HG03045 (cell line): ENCODE measurements around the gene DESI1.
"Not testable (repeated sequence)": the region's sequence is repeated elsewhere in the genome, so short reads cannot be mapped to it uniquely, and the experiment has no call there.

ENCODE experiments used
- ATAC-seq: cut with Tn5 transposase; IDR thresholded peaks from one replicate; pipeline ENCODE4 v1.9.1; 2021; ENCODE audit warnings: mild to moderate bottlenecking, moderate library complexity; ENCODE audit not compliant: unreplicated experiment

Gene DESI1

DNA sequence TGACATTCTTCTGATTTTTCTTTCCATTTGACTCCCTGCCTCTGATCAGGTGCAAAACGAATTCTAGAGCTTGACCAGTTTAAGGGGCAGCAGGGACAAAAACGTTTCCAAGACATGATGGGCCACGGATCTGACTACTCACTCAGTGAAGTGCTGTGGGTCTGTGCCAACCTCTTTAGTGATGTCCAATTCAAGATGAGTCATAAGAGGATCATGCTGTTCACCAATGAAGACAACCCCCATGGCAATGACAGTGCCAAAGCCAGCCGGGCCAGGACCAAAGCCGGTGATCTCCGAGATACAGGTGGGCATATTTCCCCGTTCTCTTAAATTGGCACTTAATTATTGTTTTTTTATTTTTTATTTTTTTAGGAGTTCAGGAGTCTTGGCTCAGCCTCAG lies 15.6 kb upstream of the DESI1 start:
- no peak for ATAC-seq

DNA sequence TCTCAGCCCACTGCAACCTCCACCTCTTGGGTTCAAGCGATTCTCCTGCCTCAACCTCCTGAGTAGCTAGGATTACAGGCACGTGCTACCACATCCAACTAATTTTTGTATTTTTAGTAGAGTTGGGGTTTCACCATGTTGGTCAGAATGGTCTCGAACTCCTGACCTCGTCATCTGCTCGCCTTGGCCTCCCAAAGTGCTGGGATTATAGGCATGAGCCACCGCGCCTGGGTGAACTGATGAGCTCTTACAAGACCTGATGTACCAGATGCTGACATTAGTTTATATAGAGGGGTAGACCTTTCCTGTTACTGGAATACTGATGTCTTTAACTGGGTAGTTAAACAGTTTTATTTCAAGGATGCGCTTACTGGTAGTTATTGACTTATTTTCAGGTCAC lies 13.8 kb upstream of the DESI1 start:
- ATAC-seq, result not testable (repeated sequence)

DNA sequence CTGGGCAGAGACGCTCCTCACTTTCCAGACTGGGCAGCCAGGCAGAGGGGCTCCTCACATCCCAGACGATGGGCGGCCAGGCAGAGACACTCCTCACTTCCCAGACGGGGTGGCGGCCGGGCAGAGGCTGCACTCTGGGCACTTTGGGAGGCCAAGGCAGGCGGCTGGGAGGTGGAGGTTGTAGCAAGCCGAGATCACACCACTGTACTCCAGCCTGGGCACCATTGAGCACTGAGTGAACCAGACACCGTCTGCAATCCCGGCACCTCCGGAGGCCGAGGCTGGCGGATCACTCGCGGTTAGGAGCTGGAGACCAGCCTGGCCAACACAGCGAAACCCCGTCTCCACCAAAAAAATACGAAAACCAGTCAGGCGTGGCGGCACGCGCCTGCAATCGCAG lies 10.8 kb upstream of the DESI1 start:
- ATAC-seq, result not testable (repeated sequence)

DNA sequence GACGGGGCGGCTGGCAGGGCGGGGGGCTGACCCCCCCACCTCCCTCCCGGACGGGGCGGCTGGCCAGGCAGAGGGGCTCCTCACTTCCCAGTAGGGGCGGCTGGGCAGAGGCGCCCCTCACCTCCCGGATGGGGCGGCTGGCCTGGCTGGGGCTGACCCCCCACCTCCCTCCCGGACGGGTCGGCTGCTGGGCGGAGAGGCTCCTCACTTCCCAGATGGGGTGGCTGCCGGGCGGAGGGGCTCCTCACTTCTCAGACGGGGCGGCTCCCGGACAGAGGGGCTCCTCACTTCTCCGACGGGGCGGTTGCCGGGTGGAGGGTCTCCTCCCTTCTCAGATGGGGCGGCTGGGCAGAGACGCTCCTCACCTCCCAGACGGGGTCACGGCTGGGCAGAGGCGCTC lies 10.3 kb upstream of the DESI1 start:
- ATAC-seq, result not testable (repeated sequence)

DNA sequence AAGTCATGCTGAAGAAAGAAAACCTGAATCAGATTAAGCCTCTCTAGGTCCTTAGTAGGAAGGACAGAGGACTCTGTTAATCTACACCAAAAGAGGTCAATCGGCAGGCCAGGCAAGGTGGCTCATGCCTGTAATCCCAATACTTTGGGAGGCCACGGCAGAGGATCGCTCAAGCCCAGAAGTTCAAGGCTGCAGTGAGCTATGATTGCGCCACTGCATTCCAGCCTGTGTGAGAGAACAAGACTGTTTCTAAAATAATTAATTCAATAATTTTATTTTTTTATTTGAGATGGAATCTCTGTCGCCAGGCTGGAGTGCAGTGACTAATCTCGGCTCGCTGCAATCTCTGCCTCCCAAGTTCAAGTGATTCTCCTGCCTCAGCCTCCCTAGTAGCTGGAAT lies 4.7 kb upstream of the DESI1 start:
- no peak for ATAC-seq

DNA sequence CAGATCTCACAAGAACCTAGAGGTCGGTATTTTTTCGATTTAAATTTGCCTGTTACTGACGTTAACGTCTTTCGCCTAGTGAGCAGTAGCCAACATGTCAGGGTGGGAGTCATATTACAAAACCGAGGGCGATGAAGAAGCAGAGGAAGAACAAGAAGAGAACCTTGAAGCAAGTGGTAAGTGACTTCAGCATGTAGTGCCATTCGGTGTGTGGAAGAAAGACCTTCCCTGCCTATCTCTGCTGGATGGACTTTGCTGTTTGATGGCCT lies 1.0 kb upstream of the DESI1 start:
- no peak for ATAC-seq

DNA sequence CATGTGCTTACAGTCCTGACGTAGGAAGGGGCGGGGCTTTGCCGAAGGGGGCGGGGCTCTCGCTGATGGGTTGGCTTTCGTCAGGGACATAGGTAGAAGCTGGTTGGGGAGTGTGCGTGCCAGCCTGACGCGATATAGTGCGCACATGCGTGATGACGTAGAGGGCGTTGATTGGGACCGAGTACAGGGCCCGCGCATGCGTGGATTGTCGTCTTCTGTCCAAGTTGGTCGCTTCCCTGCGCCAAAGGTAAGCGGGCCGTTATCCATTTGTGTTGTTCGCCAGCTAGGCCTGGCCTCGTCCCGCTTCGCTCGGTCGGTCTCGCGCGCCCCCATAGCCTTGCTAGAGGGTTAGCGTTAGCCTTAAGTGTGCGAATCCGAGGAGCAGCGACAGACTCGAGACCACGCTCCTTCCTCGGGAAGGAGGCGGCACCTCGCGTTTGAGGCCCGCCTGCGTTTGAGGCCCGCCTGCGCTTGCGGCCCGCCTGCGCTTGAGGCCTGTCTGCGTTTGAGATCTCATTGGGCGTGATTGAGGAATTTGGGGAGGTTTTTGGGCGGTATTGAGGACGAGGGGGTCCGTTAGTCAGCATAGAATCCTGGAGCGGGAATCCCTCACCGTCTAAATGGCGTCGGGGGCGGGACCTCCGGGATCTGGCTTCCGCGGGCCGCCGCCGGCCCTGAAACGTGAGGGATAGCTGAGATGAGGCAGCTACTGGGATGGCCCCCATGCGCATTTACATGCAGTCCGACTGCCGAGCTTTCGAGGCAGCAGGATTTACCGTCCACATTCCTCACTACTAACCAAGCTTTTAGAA lies 462 bp upstream of the DESI1 start, which contains the start of gene XRCC6:
Gene XRCC6 (plus strand): TSS at position 197 of the 812 bp plus-strand sequence. CDS start 710 bp downstream, outside the sequence.
- ATAC-seq, result peak; percentile 84

DNA sequence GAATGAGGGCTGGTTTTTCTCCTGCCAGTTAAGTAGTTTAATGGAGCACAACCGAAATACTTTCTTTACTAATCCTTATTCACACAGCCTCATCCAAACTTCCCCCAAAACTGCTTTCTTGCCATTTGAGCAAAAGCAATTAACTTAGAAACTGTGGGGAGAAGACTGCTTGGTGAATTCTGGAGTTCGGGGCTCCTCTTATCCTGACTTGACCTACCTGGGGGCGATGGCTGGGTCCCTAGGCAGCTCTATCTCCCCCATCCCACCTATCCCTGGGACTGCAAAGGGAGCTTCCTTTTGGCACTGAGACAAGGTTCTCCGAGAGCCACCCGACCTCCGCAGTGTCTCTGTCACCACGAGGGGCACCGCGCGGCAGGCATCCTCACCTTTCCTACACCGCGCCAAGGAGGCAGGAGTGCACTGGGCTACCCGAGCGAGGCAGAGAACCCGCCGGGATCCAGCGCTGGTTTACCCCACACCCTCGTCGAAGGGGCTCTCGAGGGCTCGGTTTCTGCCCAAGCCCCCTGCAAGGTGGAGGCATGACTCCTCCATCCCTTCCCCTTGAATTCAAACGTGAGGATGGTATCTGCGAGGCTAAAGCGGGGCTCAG lies 759 bp downstream of the DESI1 start:
- ATAC-seq, result peak; percentile 23

DNA sequence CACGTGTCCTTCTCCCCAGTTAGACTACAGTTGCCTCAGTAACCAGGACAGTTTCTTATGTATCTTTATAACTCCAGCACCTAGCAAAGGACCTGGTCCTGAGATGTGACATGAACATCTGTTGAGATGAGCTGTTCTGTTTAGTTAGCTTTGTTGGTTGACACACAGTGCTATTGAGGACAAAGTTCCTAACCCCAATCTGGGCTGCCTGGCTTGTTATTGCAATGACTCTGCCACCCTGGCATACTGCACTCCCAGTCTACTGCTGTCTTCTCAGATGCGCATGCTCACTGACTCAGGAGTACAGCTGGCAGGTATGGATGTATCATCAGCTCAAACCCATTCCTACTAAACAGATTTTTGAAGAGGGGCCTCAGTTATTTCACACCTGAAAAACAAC lies 7.4 kb downstream of the DESI1 start:
- ATAC-seq, result no peak

DNA sequence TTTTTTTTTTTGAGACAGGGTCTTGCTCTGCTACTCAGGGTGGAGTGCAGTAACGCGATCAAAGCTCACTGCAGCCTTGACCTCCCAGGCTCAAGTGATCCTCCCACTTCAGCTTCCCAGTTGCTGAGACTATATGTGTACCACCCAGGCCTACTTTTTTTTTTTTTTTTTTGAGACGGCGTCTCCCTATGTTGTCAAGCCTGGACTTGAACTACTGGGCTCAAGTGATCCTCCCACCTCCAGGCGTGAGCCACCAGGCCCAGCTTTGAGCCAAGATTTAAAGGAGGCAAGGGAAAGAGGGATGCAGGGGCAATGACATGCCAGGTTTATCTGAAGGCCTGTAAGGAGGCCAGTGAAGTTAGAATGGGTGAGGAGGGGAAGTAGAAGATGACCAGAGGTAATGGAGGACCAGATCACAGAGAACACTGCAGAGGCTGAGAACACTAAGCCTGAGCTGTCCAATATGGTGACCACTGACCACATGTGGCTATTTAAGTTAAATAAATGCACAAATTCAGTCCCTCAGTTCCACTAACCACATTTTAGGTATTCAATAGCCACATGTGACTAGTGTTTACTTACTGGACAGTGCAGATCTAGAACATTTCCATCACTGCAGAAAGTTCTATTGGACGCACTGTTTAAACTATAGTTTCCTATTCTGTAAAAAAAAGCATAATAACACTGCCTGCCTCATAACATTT lies 8.1 kb downstream of the DESI1 start:
- no peak for ATAC-seq

DNA sequence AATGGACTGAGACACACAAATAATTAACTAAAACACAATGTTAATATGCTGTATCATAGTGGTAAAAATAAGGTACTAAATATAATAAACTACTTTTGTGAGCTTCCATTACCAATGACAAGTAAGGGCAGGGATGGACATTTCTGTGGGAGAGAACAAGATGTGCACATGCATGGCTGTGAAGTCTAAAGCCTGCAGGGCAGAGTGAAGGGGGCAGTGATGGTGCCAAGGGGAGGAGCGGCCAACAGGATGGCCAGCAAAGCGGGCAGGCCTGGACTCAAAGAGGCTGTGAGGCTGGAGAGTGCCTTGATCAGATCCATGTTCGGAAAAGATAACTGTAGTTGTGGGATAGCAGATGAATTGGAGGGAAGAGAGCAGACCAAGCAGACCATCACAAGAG lies 12.5 kb downstream of the DESI1 start:
- ATAC-seq, result no peak

DNA sequence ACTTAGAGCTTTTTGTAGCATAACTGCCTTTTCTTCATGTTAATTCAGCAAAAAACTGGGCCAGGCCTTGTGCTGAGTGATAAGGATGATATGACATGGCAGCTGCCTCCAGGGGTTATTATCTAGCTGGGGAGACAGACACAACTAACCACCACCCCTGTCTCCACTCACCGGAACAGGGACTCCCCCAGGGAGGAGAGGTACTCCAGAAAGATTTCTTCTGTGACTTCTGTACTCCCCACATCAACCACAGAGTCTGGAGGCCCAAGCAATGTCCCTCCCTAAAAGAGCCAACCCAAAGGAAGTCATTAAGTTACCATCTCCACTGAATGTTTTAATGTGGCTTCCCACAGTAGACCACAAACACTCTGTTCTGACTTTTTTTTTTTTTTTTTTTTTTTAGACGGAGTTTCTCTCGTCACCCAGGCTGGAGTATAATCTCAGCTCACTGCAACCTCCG lies 16.9 kb downstream of the DESI1 start:
- ATAC-seq, result no peak

DNA sequence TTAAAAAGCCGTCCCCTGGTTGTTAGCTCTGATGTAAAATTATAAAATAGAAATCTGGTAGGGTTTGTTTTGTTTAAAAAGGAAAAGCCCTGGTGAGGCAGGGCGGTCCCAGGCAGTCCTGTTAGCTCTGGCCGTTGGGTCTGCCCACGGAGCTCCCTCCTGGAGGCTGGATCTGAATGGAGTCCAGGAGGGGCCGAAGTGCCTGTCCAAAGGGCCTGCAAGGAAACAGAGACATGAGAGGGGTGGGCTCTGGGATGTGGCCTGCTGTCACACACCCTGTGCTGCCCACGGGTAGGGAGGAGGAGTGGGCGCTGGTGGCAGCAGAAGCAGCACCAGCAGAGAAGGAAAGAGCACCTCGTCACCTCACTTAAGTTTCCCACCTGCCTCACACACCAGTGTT lies 19.9 kb downstream of the DESI1 start:
- no peak for ATAC-seq

DNA sequence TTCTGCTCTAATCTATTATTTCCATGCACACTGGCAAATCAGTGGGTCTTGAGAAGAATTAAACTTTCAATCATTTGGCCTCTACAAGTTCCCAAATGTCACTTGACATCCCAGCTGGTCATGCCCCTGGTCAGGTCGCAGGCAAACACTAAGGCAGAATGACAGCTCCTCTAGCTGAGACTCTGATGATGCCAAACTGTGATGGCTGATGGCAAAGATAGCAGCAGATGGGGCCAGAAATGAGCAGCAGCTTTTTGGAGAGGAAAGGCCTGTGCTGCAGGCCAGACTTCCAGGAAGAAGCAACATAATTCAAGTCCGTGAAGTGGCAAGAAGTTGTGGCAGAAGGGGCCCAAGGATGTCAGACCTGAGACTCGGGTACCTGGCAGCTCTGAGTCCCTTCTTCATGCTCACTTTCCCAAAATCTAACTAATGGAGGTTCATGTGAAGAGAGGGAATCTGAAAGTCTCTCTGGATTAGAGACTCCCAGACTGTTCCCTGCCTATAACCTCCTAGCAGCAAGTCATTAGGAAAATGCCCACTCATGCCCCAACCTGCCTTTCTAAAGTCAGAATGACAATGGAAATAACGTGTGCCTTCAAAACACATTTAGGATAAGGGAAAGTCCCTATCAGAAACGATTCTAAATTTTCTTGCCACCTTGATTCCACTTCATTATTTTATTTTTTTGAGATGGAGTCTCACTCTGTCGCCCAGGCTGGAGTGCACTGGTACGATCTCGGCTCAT lies 21.8 kb downstream of the DESI1 start:
- no peak for ATAC-seq

DNA sequence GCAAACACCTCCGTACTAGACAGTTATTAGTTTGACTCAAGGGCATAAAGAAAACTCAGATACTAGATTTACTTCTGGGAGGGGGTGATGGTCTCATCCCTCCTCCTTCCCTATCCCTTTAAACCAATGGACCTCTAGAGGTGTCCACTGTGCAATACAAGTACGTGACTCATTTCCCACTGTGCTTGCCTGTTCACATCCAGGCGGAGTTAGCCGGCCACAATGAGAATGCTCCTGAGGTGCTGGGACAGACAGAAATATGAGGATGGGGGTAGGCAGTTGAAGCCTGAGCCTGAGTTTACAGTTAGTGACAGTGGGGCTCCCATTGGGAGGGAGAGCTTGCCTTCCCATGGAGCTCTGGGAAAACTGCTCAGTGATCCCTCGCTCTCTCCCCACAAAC lies 22.8 kb downstream of the DESI1 start:
- ATAC-seq, result no peak

DNA sequence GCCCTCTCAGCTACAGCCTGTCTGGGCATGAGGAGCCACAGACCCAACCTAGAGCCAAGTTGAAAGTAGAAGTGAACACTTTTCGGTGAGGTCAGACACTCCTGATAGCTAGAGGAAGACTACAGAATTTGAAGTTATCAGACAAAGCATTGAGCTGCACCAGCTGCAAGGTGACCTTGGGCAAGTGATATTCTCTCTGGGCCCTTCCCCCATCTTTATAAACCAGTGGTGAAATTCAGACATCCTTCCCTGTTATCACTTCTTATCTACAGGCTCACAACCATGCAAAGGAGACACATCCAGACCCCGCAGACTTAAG lies 23.2 kb downstream of the DESI1 start:
- ATAC-seq, result no peak

DNA sequence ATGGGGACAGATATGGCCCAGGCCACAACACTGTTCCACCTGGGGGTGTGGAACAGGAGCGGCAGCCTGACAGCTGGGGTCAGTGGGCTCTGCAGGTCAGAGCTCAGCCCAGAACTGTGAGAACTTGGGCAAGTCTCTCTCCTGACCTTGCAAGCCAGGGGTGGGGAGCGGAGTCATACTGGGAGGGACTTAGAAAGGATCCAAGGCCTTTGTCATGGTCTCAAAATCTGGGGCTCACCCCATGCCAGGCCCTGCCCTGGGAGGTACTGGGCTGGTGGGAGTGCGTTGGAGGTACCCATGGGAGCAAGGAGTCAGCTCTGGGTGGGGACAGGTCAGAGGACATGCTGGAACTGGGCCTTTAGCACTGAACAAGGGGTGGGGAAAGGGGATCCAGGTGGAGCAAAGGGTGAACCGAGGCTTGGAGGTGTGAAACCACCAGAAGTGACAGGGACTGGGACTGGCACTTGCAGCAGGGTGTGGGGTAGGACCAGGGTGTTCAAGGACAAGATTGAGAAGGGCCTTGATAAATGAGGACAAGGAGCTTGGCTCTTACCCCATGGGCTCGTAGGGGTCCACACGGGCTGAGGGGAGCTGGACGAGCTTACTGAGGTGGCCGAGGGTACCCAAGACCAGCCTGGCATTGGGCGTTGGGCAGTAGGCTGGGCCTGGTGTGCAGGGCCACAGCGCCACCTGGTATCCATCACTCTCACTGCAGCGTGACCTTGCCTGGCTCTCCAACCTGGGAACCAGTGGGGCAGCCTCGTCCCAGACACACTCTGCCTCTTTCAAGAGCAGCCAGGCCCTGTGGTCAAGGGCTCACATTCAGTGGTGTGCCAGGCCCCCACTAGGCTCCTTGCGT lies 23.8 kb downstream of the DESI1 start:
- no peak for ATAC-seq

DNA sequence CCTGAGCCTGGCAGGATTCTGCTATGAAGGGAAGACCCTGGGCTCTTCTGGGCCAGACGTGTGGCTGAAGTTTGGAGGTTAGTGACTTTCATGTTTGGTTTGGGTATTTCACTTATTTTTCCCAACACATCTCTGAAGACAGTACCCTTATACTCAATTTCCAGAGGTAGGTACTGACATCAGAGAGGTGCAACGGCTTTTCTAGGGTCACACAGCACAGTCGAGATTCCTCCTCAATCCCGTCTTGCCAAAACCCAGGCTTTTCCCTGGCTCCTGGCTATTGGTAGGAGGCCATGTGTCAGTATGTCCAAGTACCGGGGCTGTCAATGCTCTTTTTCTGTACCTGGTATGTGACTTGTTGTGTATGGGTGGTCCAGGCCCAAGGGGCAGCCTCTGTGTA lies 25.1 kb downstream of the DESI1 start:
- ATAC-seq, result no peak

DNA sequence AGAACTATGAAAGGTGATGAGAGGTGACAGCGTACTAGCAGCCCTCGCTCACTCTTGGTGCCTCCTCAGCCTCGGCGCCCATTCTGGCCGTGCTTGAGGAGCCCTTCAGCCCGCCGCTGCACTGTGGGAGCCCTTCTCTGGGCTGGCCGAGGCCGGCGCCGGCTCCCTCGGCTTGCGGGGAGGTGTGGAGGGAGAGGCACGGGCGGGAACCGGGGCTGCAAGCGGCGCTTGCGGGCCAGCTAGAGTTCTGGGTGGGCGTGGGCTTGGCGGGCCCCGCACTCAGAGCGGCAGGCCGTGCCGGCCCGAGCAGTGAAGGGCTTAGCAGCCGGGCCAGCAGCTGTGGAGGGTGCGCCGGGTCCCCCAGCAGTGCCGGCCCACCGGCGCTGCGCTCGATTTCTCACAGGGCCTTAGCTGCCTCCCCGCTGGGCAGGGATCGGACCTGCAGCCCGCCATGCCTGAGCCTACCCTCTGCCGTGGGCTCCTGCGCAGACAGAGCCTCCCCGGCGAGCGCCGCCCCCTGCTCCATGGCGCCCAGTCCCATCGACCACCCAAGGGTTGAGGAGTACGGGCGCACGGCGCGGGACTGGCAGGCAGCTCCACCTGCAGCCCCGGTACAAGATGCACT lies 27.4 kb downstream of the DESI1 start:
- ATAC-seq, result not testable (repeated sequence)
